IMR-90 (cell line): ENCODE measurements around the gene ADARB2. TPM values are rescaled to one million over a fixed set of nuclear protein-coding genes. Genes with fewer than 3 reads are reported as not detected.

ENCODE experiments used
- ATAC-seq: fragments of 200-7000 bp; cut with Tn5 transposase; 2 replicates; pipeline ENCODE4 v1.9.1; 2020; ENCODE audit warnings: low read depth, mild to moderate bottlenecking, moderate library complexity
- BruUV-seq: library from RNA; stranded (reverse); fragments of 400-500 nt; replicated peaks from 2 replicates; lab custom pipeline; 2021; lab: Mats Ljungman, UMichigan
- CTCF ChIA-PET: fragments of 300-600 bp; formaldehyde crosslinking; extraction: SDS; loops from one replicate; lab custom pipeline; 2021; ENCODE audit warnings: antibody characterized with exemption; lab: Yijun Ruan, JAX
- POLR2A ChIA-PET: fragments of 300-600 bp; sonication (Branson Sonifier 250); formaldehyde crosslinking; loops from one replicate; lab custom pipeline; 2022; ENCODE audit warnings: antibody characterized with exemption; ENCODE audit not compliant: unreplicated experiment; lab: Charles Lee
- DNase-seq: peaks from one replicate; pipeline ENCODE4 v3.0.0; 2013
- H2AFZ ChIP-seq: replicated peaks from 2 replicates; pipeline ENCODE3; 2013; ENCODE audit warnings: low read length, mild to moderate bottlenecking; ENCODE audit not compliant: poor library complexity
- H2AK5ac ChIP-seq: 2 replicates; pipeline ENCODE4 v1.6.1; 2013; ENCODE audit warnings: low read depth, low read length, inconsistent platforms
- H2AK9ac ChIP-seq: replicated peaks from 2 replicates; pipeline ENCODE3; 2013; ENCODE audit warnings: mild to moderate bottlenecking, low read depth, low read length, moderate library complexity; ENCODE audit not compliant: poor library complexity
- H2BK120ac ChIP-seq: 2 replicates; pipeline ENCODE4 v1.6.1; 2013; ENCODE audit warnings: low read depth, low read length, inconsistent platforms
- H2BK15ac ChIP-seq: 3 replicates; pipeline ENCODE4 v1.6.1; 2013; ENCODE audit warnings: low read depth, low read length, inconsistent platforms
- H2BK20ac ChIP-seq: 2 replicates; pipeline ENCODE4 v1.6.1; 2013; ENCODE audit warnings: low read depth, mild to moderate bottlenecking, inconsistent platforms, low read length, moderate library complexity
- H2BK5ac ChIP-seq: 2 replicates; pipeline ENCODE4 v1.6.1; 2013; ENCODE audit warnings: mild to moderate bottlenecking, low read depth, low read length, inconsistent platforms; ENCODE audit not compliant: poor library complexity, severe bottlenecking
- H3K14ac ChIP-seq: replicated peaks from 2 replicates; pipeline ENCODE4 v1.6.1; 2013; ENCODE audit warnings: low read depth, low read length, inconsistent platforms
- H3K18ac ChIP-seq: 2 replicates; pipeline ENCODE4 v1.6.1; 2013; ENCODE audit warnings: low read depth, low read length, control low read depth
- H3K23ac ChIP-seq: 2 replicates; pipeline ENCODE4 v1.6.1; 2013; ENCODE audit warnings: low read depth, low read length, inconsistent platforms
- H3K27ac ChIP-seq: 2 replicates; pipeline ENCODE4 v1.5.1; 2013; ENCODE audit warnings: mild to moderate bottlenecking, control low read depth, low read length; ENCODE audit not compliant: insufficient read depth
- H3K27me3 ChIP-seq: 2 replicates; pipeline ENCODE4 v1.6.1; 2013; ENCODE audit warnings: low read length; ENCODE audit not compliant: control insufficient read depth, insufficient read depth
- H3K36me3 ChIP-seq: 2 replicates; pipeline ENCODE4 v1.6.1; 2013; ENCODE audit warnings: low read length, mixed read lengths; ENCODE audit not compliant: control insufficient read depth, insufficient read depth
- H3K4ac ChIP-seq: 2 replicates; pipeline ENCODE4 v1.6.1; 2013; ENCODE audit warnings: low read depth, low read length, inconsistent platforms
- H3K4me1 ChIP-seq: 2 replicates; pipeline ENCODE4 v1.6.1; 2013; ENCODE audit warnings: low read length, mixed read lengths; ENCODE audit not compliant: control insufficient read depth, insufficient read depth
- H3K4me2 ChIP-seq: 2 replicates; pipeline ENCODE4 v1.6.1; 2013; ENCODE audit warnings: low read depth, mild to moderate bottlenecking, control low read depth, low read length, moderate library complexity
- H3K4me3 ChIP-seq: 2 replicates; pipeline ENCODE4 v1.5.1; 2013; ENCODE audit warnings: low read depth, mild to moderate bottlenecking, control low read depth, low read length, moderate library complexity; ENCODE audit not compliant: insufficient read depth
- H3K56ac ChIP-seq: 2 replicates; pipeline ENCODE4 v1.6.1; 2013; ENCODE audit warnings: low read length, inconsistent platforms; ENCODE audit not compliant: insufficient read depth; ENCODE audit errors: extremely low read depth
- H3K79me1 ChIP-seq, 2 experiments: 2 replicates each; pipeline ENCODE4 v1.6.1; 2013; ENCODE audit warnings: low read length in 2 of 2, inconsistent platforms in 1 of 2, low read depth in 1 of 2
- H3K9ac ChIP-seq: 2 replicates; pipeline ENCODE4 v1.6.1; 2013; ENCODE audit warnings: low read depth, low read length, control low read depth
- H3K9me1 ChIP-seq: 2 replicates; pipeline ENCODE4 v1.6.1; 2013; ENCODE audit warnings: low read length, inconsistent platforms; ENCODE audit not compliant: insufficient read depth
- H3K9me3 ChIP-seq: 2 replicates; pipeline ENCODE4 v1.6.1; 2013; ENCODE audit warnings: low read length; ENCODE audit not compliant: control insufficient read depth, insufficient read depth
- H4K20me1 ChIP-seq: 2 replicates; pipeline ENCODE4 v1.6.1; 2013; ENCODE audit warnings: low read length, inconsistent platforms; ENCODE audit not compliant: insufficient read depth
- H4K5ac ChIP-seq: 2 replicates; pipeline ENCODE4 v1.6.1; 2013; ENCODE audit warnings: mild to moderate bottlenecking, low read depth, low read length, control low read depth
- H4K8ac ChIP-seq, 2 experiments: 2 replicates each; pipeline ENCODE4 v1.6.1; 2013; ENCODE audit warnings: low read depth in 2 of 2, low read length in 2 of 2, control low read depth in 1 of 2, inconsistent platforms in 1 of 2
- H4K91ac ChIP-seq: 2 replicates; pipeline ENCODE4 v1.6.1; 2013; ENCODE audit warnings: low read depth, low read length, inconsistent platforms; ENCODE audit not compliant: insufficient read depth
- BHLHE40 ChIP-seq: fragments of 150-350 bp; IDR thresholded peaks from 2 replicates; pipeline ENCODE4 v1.6.1; 2016; ENCODE audit warnings: mild to moderate bottlenecking, low read depth, low read length
- CEBPB ChIP-seq: IDR thresholded peaks from 2 replicates; pipeline ENCODE4 v1.6.1; 2012; ENCODE audit warnings: low read depth, low read length, improper control_type of control experiment
- CHD1 ChIP-seq: IDR thresholded peaks from 2 replicates; pipeline ENCODE4 v1.6.1; 2012; ENCODE audit warnings: low read depth, low read length, improper control_type of control experiment
- CTCF ChIP-seq: conservative IDR thresholded peaks from 2 replicates; pipeline ENCODE4 v1.5.1; 2012; ENCODE audit warnings: mild to moderate bottlenecking, low read depth, low read length, improper control_type of control experiment
- ELK1 ChIP-seq: fragments of 150-350 bp; IDR thresholded peaks from 2 replicates; pipeline ENCODE4 v1.6.1; 2016; ENCODE audit warnings: low read depth, mild to moderate bottlenecking, low read length, moderate library complexity, borderline replicate concordance
- MAZ ChIP-seq: IDR thresholded peaks from 2 replicates; pipeline ENCODE4 v1.6.1; 2012; ENCODE audit warnings: low read depth, mild to moderate bottlenecking, low read length, improper control_type of control experiment, moderate library complexity, borderline replicate concordance
- MXI1 ChIP-seq: IDR thresholded peaks from 2 replicates; pipeline ENCODE4 v1.6.1; 2012; ENCODE audit warnings: low read depth, mild to moderate bottlenecking, low read length, moderate library complexity, borderline replicate concordance
- NFE2L2 ChIP-seq: fragments of 150-350 bp; IDR thresholded peaks from 2 replicates; pipeline ENCODE4 v1.6.1; 2016; ENCODE audit warnings: low read depth, mild to moderate bottlenecking, low read length
- POLR2A ChIP-seq: IDR thresholded peaks from 2 replicates; pipeline ENCODE4 v1.6.1; 2012; ENCODE audit warnings: mild to moderate bottlenecking, low read depth, low read length
- RAD21 ChIP-seq: IDR thresholded peaks from 2 replicates; pipeline ENCODE4 v1.6.1; 2012; ENCODE audit warnings: low read length, improper control_type of control experiment
- RFX5 ChIP-seq: IDR thresholded peaks from 2 replicates; pipeline ENCODE4 v1.8.0; 2012; ENCODE audit warnings: low read depth, mild to moderate bottlenecking, low read length, moderate library complexity
- SMC3 ChIP-seq: fragments of 150-350 bp; IDR thresholded peaks from 2 replicates; pipeline ENCODE4 v1.6.1; 2016; ENCODE audit warnings: low read depth, mild to moderate bottlenecking, antibody characterized with exemption, low read length, moderate library complexity
- USF2 ChIP-seq: fragments of 150-350 bp; IDR thresholded peaks from 2 replicates; pipeline ENCODE4 v1.6.1; 2017; ENCODE audit warnings: mild to moderate bottlenecking, antibody characterized with exemption, low read length, low read depth
- WGBS, 2 experiments: methylation state at CpG; one replicate each; pipeline versions ENCODE4 v1.1.5 to v1.1.7; 2013; ENCODE audit warnings: missing lambda C conversion rate in 2 of 2; ENCODE audit not compliant: insufficient read length in 1 of 2; ENCODE audit errors: extremely low coverage in 2 of 2; 5-methylcytosine and 5-hydroxymethylcytosine counted together
- dilution Hi-C: fragments of 300-500 bp; cut with HindIII; formaldehyde crosslinking; loops from one replicate; pipeline ENCODE4 v1.14.3; 2018; ENCODE audit warnings: low sequenced_read_pairs; ENCODE audit not compliant: unreplicated experiment
- in situ Hi-C: fragments of 300-500 bp; cut with MboI; formaldehyde crosslinking; loops from 3 replicates; pipeline ENCODE4 v1.14.3; 2019; ENCODE audit warnings: low sequenced_read_pairs, inconsistent platforms, mixed read lengths
- intact Hi-C: fragments of 100-400 bp; cut with micrococcal nuclease; formaldehyde crosslinking; loops from 2 replicates; pipeline ENCODE4 v1.10.0; 2022
- polyA plus RNA-seq, 3 experiments: library from polyadenylated mRNA; depleted of rRNA; stranded (reverse); fragments of >200 nt; gene quantifications; 2 replicates each; pipeline ENCODE4 v1.2.3, GENCODE V29; 2012; ENCODE audit warnings: low replicate concordance in 1 of 3
- total RNA-seq: library from RNA; depleted of rRNA; stranded (reverse); fragments of >200 nt; gene quantifications from 2 replicates; pipeline ENCODE4 v1.2.3, GENCODE V29; 2012

ADARB2 gene
- total and polyA plus RNA-seq, 2 of the 4 experiments (the other 2 are of a cell fraction): not detected

- ChIA-PET POLR2A (no interaction called here), CTCF (no interaction called here)
- H3K18ac ChIP-seq: no peak overlapping the region
- no peaks in the 10 kb centered on the region for H3K27me3 ChIP-seq
- no peak overlapping the region for H3K23ac ChIP-seq
- intact Hi-C loops (no loop called here), in situ Hi-C loops (no loop called here), dilution Hi-C loops (no loop called here)
- H2BK5ac ChIP-seq: no peak overlapping the region
- H4K5ac ChIP-seq: no peak overlapping the region
- H3K4me3 ChIP-seq: no peak overlapping the region
- H3K56ac ChIP-seq: no peak overlapping the region
- TF ChIP-seq USF2 (no peak), RFX5 (no peak), MXI1 (no peak), NFE2L2 (no peak), MAZ (no peak), CHD1 (no peak), ELK1 (no peak), BHLHE40 (no peak), CEBPB (no peak), RAD21 (no peak), CTCF (no peak), POLR2A (no peak), SMC3 (no peak)
- BruUV-seq: no TSS peak
- WGBS, 2 experiments: 20% methylated on average over 2 of the region's 2 CpGs; no CpG with 5 or more reads in 1 of the 2 experiments
- H4K91ac ChIP-seq: no peak overlapping the region
- H3K79me1 ChIP-seq: no peaks in the 10 kb centered on the region
- ATAC-seq (no peak), DNase-seq (no peak)
- H3K9me3 ChIP-seq: peaks cover 54% of the 10 kb centered on the region
- H3K14ac ChIP-seq: no peak overlapping the region
- no peaks in the 10 kb centered on the region for H3K9me1 ChIP-seq
- H3K27ac ChIP-seq: no peak overlapping the region
- H2AK9ac ChIP-seq: no peak overlapping the region
- no peak overlapping the region for H2BK20ac ChIP-seq
- no peak overlapping the region for H4K8ac ChIP-seq
- no peaks in the 10 kb centered on the region for H3K36me3 ChIP-seq
- H4K20me1 ChIP-seq: no peaks in the 10 kb centered on the region
- no peak overlapping the region for H2AK5ac ChIP-seq
- H3K9ac ChIP-seq: no peak overlapping the region
- no peak overlapping the region for H3K4me2 ChIP-seq
- H2BK120ac ChIP-seq: no peak overlapping the region
- no peak overlapping the region for H2BK15ac ChIP-seq
- no peak overlapping the region for H2AFZ ChIP-seq
- H3K4me1 ChIP-seq: no peaks in the 10 kb centered on the region
- H3K4ac ChIP-seq: no peak overlapping the region
These were observed 162.6 kb downstream of the ADARB2 start for GRCh38 chr10:1574719-1575118.
